Measurements from ENCODE around the gene DCLK1. TPM values are rescaled to one million over a fixed set of nuclear protein-coding genes. Genes with fewer than 3 reads are reported as not detected.

Gene DCLK1
- total RNA-seq, 1 donor from 2014 or later: 22.4 TPM

DNA sequence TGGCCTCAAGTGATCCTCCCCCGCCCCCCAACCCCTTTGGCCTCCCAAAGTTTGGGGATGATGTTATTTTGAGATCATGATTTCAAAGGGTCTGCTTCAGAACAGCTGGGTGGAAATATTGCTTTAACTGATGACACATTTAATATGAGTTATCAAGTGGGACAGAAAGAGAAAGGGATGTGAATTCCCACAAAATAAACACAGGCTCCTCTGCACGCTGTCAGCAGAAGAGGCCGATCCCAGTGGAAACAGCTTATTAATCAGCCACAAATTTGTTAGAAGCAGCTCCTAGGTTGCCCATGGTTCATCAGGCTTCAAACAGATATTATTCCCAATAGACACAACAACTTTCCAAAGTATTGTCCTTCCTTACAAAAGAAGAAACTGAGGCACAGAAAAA lies 4.7 kb downstream of the DCLK1 start:
- Mint-ChIP-seq H3K27me3 (ENCODE audit: low read depth) (peaks cover 26% of the 10 kb centered on the region), H3K27ac (ENCODE audit: unreplicated experiment) (no peak overlapping the region), H3K36me3 (ENCODE audit: low read depth) (no peaks in the 10 kb centered on the region), H3K4me3 (no peak overlapping the region), H3K4me1 (peaks cover 9% of the 10 kb centered on the region), H3K9me3 (no peaks in the 10 kb centered on the region)
- DNase-seq (ENCODE audit: low read depth, low spot score): no peak
- TF ChIP-seq, protein P1, sequence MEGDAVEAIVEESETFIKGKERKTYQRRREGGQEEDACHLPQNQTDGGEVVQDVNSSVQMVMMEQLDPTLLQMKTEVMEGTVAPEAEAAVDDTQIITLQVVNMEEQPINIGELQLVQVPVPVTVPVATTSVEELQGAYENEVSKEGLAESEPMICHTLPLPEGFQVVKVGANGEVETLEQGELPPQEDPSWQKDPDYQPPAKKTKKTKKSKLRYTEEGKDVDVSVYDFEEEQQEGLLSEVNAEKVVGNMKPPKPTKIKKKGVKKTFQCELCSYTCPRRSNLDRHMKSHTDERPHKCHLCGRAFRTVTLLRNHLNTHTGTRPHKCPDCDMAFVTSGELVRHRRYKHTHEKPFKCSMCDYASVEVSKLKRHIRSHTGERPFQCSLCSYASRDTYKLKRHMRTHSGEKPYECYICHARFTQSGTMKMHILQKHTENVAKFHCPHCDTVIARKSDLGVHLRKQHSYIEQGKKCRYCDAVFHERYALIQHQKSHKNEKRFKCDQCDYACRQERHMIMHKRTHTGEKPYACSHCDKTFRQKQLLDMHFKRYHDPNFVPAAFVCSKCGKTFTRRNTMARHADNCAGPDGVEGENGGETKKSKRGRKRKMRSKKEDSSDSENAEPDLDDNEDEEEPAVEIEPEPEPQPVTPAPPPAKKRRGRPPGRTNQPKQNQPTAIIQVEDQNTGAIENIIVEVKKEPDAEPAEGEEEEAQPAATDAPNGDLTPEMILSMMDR (conservative IDR thresholded peaks at IDR 0.05): no peak

DNA sequence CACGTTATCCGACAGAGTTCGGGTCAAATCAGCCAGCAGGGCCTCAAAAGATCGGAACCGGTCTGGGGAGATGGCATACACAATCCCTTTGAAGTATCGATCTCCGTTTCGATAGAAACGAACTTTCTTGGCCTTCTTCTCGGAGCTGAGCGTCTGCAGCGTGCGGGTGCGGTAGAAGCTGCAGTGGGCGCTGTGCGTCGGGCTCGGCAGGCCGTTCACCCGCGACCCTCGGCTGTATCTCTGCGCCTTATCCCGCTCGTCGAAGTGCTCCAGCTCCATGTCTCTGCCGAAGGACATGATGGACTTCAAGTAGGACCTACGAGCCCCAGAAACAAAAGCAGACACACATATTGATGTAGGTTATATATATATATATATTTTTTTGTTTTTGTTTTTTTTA lies 5.3 kb downstream of the DCLK1 start:
- TF ChIP-seq, protein P1 (conservative IDR thresholded peaks at IDR 0.05): no peak

DNA sequence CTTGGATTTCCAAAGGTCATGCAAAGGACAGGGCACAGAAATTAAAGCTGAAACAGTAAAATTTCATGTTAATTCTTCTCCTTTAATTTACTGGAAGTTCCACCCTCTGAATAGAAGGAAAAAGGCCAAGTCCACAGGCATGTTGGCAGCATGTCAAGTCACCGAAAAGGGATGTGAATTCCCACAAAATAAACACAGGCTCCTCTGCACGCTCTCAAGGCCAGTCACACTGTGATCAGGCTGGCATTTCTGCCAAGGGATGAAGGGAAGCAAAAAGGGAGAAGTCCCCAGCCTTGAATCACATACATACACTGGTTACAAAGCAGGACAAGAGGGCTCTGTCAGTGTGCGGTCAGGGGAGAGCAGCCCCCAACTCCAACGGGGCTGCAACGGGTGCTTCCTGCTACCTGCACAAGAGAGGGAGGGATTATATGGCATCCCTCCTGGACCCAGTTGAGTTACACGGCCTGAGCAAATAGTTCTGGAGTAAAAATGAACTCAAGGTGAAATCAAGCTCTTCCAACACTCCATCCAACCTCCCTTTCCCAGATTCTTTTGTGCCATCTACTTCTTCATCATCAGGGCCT lies 6.9 kb downstream of the DCLK1 start:
- Mint-ChIP-seq H3K9me3 (no peaks in the 10 kb centered on the region), H3K36me3 (ENCODE audit: low read depth) (no peaks in the 10 kb centered on the region), H3K4me3 (no peak overlapping the region), H3K27me3 (ENCODE audit: low read depth) (peaks cover 9% of the 10 kb centered on the region), H3K27ac (ENCODE audit: unreplicated experiment) (no peak overlapping the region), H3K4me1 (no peaks in the 10 kb centered on the region)
- TF ChIP-seq, protein P1 (conservative IDR thresholded peaks at IDR 0.05): no peak
- no peak for DNase-seq (ENCODE audit: low read depth, low spot score)

More for the DNA sequence above, 5.3 kb downstream of the DCLK1 start:
- H3K27ac Mint-ChIP-seq (ENCODE audit: unreplicated experiment): no peak overlapping the region
- H3K36me3 Mint-ChIP-seq (ENCODE audit: low read depth): no peaks in the 10 kb centered on the region
- no peak overlapping the region for H3K4me3 Mint-ChIP-seq
- no peaks in the 10 kb centered on the region for H3K9me3 Mint-ChIP-seq
- DNase-seq (ENCODE audit: low read depth, low spot score): no peak
- H3K27me3 Mint-ChIP-seq (ENCODE audit: low read depth): peaks cover 22% of the 10 kb centered on the region
- peaks cover 9% of the 10 kb centered on the region for H3K4me1 Mint-ChIP-seq

DNA sequence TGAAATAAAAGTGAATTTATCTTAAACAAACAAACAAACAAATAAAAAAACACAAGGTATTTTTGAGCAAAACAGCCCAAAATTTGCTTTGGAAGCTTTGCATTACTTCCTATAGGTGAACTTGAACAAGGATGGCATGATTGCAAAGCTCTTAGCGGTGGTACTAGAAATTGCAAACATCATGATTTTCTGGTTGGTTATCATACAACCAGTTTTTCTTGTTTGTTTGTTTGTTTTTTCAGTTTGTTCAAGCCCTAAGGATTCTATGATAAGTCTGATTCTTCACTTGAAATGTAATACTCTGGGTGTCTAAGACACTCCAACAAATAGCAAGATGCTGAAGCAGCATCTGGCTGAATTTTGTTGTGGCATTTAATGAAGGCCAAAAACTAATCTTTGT lies 15.9 kb downstream of the DCLK1 start:
- H3K27ac Mint-ChIP-seq (ENCODE audit: unreplicated experiment): no peak overlapping the region
- H3K9me3 Mint-ChIP-seq: no peaks in the 10 kb centered on the region
- H3K4me1 Mint-ChIP-seq: no peaks in the 10 kb centered on the region
- peaks cover 7% of the 10 kb centered on the region for H3K36me3 Mint-ChIP-seq (ENCODE audit: low read depth)
- TF ChIP-seq, protein P1 (conservative IDR thresholded peaks at IDR 0.05): no peak
- H3K4me3 Mint-ChIP-seq: no peak overlapping the region
- no peak for DNase-seq (ENCODE audit: low read depth, low spot score)
- H3K27me3 Mint-ChIP-seq (ENCODE audit: low read depth): no peaks in the 10 kb centered on the region

DNA sequence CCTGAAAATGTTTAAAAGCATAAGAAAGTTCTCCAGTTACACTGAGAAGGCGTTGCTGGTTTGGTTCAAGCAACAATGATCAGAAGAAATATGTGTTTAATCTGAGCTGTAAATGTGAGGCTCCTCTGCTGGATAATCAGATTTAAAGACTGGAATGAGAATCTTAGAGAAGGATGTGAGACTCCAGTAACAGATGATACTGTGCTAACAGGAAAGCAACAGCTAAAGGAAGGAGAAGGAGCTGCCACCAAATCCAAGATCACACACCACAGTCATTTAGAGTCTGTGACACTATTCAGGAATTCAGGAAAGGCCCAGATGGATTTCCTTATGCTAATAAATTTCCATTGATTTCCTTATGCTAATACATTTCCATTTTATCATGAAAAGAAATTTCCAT lies 16.9 kb downstream of the DCLK1 start:
- no peak for DNase-seq (ENCODE audit: low read depth, low spot score)
- Mint-ChIP-seq H3K9me3 (no peaks in the 10 kb centered on the region), H3K36me3 (ENCODE audit: low read depth) (peaks cover 8% of the 10 kb centered on the region), H3K4me3 (no peak overlapping the region), H3K27me3 (ENCODE audit: low read depth) (no peaks in the 10 kb centered on the region), H3K27ac (ENCODE audit: unreplicated experiment) (no peak overlapping the region), H3K4me1 (no peaks in the 10 kb centered on the region)
- TF ChIP-seq, protein P1 (conservative IDR thresholded peaks at IDR 0.05): no peak
